Measurements from ENCODE around the gene NOD1.

Gene NOD1

GRCh38 chr7:30521532-30521931 is 42.9 kb upstream of the NOD1 start:
- no peaks in the 10 kb centered on the region for H3K79me2 ChIP-seq (ENCODE audit: insufficient read depth, low read length)
- no peaks in the 10 kb centered on the region for H3K9me3 ChIP-seq (ENCODE audit: insufficient read depth, low read length, severe bottlenecking)
- no peaks in the 10 kb centered on the region for H4K20me1 ChIP-seq (ENCODE audit: insufficient read depth, low read length)
- H3K4me2 ChIP-seq (ENCODE audit: insufficient read depth, low read length): no peak overlapping the region
- no peaks in the 10 kb centered on the region for H3K4me1 ChIP-seq (ENCODE audit: insufficient read depth, low read length)
- no peak overlapping the region for H3K27ac ChIP-seq (ENCODE audit: low read length)
- TF ChIP-seq EZH2 (IDR thresholded peaks at IDR 0.05; ENCODE audit: borderline replicate concordance, low read depth, low read length, severe bottlenecking) (no peak), CTCF (IDR thresholded peaks at IDR 0.05; ENCODE audit: borderline replicate concordance, extremely low read depth, low read length, poor library complexity, severe bottlenecking) (no peak)
- no peaks in the 10 kb centered on the region for H3K27me3 ChIP-seq (ENCODE audit: insufficient read depth, low read length, poor library complexity)
- no peak overlapping the region for H2AFZ ChIP-seq (ENCODE audit: low read depth, low read length)
- no peaks in the 10 kb centered on the region for H3K36me3 ChIP-seq (ENCODE audit: insufficient read depth, low read length)
- DNase-seq (no peak), ATAC-seq (ENCODE audit: insufficient read depth, low read depth) (no peak)
- H3K4me3 ChIP-seq (ENCODE audit: low read depth in 1 of 2, low read length in 2 of 2): no peak overlapping the region
- H3K9ac ChIP-seq (ENCODE audit: low read depth, low read length): no peak overlapping the region

- no peaks in the 10 kb centered on the region for H3K79me2 ChIP-seq (ENCODE audit: insufficient read depth, low read length)
- no peaks in the 10 kb centered on the region for H4K20me1 ChIP-seq (ENCODE audit: insufficient read depth, low read length)
- DNase-seq (no peak), ATAC-seq (ENCODE audit: insufficient read depth, low read depth) (no peak)
- H3K9me3 ChIP-seq (ENCODE audit: insufficient read depth, low read length, severe bottlenecking): no peaks in the 10 kb centered on the region
- H3K4me3 ChIP-seq (ENCODE audit: low read depth in 1 of 2, low read length in 2 of 2): no peak overlapping the region
- no peak overlapping the region for H3K9ac ChIP-seq (ENCODE audit: low read depth, low read length)
- TF ChIP-seq EZH2 (IDR thresholded peaks at IDR 0.05; ENCODE audit: borderline replicate concordance, low read depth, low read length, severe bottlenecking): no peak
- no peak for TF ChIP-seq CTCF (IDR thresholded peaks at IDR 0.05; ENCODE audit: borderline replicate concordance, extremely low read depth, low read length, poor library complexity, severe bottlenecking)
- no peaks in the 10 kb centered on the region for H3K36me3 ChIP-seq (ENCODE audit: insufficient read depth, low read length)
- no peak overlapping the region for H2AFZ ChIP-seq (ENCODE audit: low read depth, low read length)
- H3K27me3 ChIP-seq (ENCODE audit: insufficient read depth, low read length, poor library complexity): no peaks in the 10 kb centered on the region
- H3K4me2 ChIP-seq (ENCODE audit: insufficient read depth, low read length): no peak overlapping the region
- H3K27ac ChIP-seq (ENCODE audit: low read length): no peak overlapping the region
- H3K4me1 ChIP-seq (ENCODE audit: insufficient read depth, low read length): no peaks in the 10 kb centered on the region
Measured at GRCh38 chr7:30519122-30519521, 40.5 kb upstream of the NOD1 start.

GRCh38 chr7:30515761-30516160 is 37.2 kb upstream of the NOD1 start:
- Histone ChIP-seq H3K9ac (ENCODE audit: low read depth, low read length) (no peak overlapping the region), H3K4me1 (ENCODE audit: insufficient read depth, low read length) (no peaks in the 10 kb centered on the region), H3K36me3 (ENCODE audit: insufficient read depth, low read length) (no peaks in the 10 kb centered on the region), H2AFZ (ENCODE audit: low read depth, low read length) (no peak overlapping the region), H3K4me2 (ENCODE audit: insufficient read depth, low read length) (no peak overlapping the region), H4K20me1 (ENCODE audit: insufficient read depth, low read length) (no peaks in the 10 kb centered on the region), H3K27ac (ENCODE audit: low read length) (no peak overlapping the region), H3K4me3 (ENCODE audit: low read depth in 1 of 2, low read length in 2 of 2) (no peak overlapping the region), H3K27me3 (ENCODE audit: insufficient read depth, low read length, poor library complexity) (no peaks in the 10 kb centered on the region), H3K9me3 (ENCODE audit: insufficient read depth, low read length, severe bottlenecking) (no peaks in the 10 kb centered on the region), H3K79me2 (ENCODE audit: insufficient read depth, low read length) (no peaks in the 10 kb centered on the region)
- ATAC-seq (ENCODE audit: insufficient read depth, low read depth) (no peak), DNase-seq (no peak)
- no peak for TF ChIP-seq EZH2 (IDR thresholded peaks at IDR 0.05; ENCODE audit: borderline replicate concordance, low read depth, low read length, severe bottlenecking)
- no peak for TF ChIP-seq CTCF (IDR thresholded peaks at IDR 0.05; ENCODE audit: borderline replicate concordance, extremely low read depth, low read length, poor library complexity, severe bottlenecking)

- no peak for ATAC-seq (ENCODE audit: insufficient read depth, low read depth)
- Histone ChIP-seq H3K9me3 (ENCODE audit: insufficient read depth, low read length, severe bottlenecking) (no peaks in the 10 kb centered on the region), H3K9ac (ENCODE audit: low read depth, low read length) (no peak overlapping the region), H3K79me2 (ENCODE audit: insufficient read depth, low read length) (no peaks in the 10 kb centered on the region), H3K36me3 (ENCODE audit: insufficient read depth, low read length) (no peaks in the 10 kb centered on the region), H4K20me1 (ENCODE audit: insufficient read depth, low read length) (no peaks in the 10 kb centered on the region), H3K4me2 (ENCODE audit: insufficient read depth, low read length) (no peak overlapping the region), H2AFZ (ENCODE audit: low read depth, low read length) (no peak overlapping the region), H3K27ac (ENCODE audit: low read length) (no peak overlapping the region), H3K27me3 (ENCODE audit: insufficient read depth, low read length, poor library complexity) (no peaks in the 10 kb centered on the region), H3K4me3 (ENCODE audit: low read depth in 1 of 2, low read length in 2 of 2) (no peak overlapping the region), H3K4me1 (ENCODE audit: insufficient read depth, low read length) (no peaks in the 10 kb centered on the region)
- DNase-seq: no peak
- TF ChIP-seq EZH2 (IDR thresholded peaks at IDR 0.05; ENCODE audit: borderline replicate concordance, low read depth, low read length, severe bottlenecking) (no peak), CTCF (IDR thresholded peaks at IDR 0.05; ENCODE audit: borderline replicate concordance, extremely low read depth, low read length, poor library complexity, severe bottlenecking) (no peak)
Measured at GRCh38 chr7:30514776-30515175, 36.2 kb upstream of the NOD1 start.
